ENCODE measurements around the gene OR2AG2. TPM values are rescaled to one million over a fixed set of nuclear protein-coding genes. Genes with fewer than 3 reads are reported as not detected.

Gene OR2AG2
- total and polyA plus RNA-seq, 7 donors = 0.06 to 0.41 (median 0.28) TPM; not detected in 4

GRCh38 chr11:6719576-6719975, 52.2 kb downstream of the OR2AG2 start:
- TF ChIP-seq CTCF (IDR thresholded peaks at IDR 0.05) (no peak), EP300 (IDR thresholded peaks at IDR 0.05) (no peak), POLR2AphosphoS5 (IDR thresholded peaks at IDR 0.05) (no peak)
- no peak overlapping the region for H3K4me3 ChIP-seq
- DNase-seq = no peak

GRCh38 chr11:6717426-6717825, 54.4 kb downstream of the OR2AG2 start:
- WGBS, 2 donors = 91 to 92% methylated on average over 3 of the region's 3 CpGs
- intact Hi-C loops (cut with DNase I) = no loop called here

More at GRCh38 chr11:6719576-6719975, 52.2 kb downstream of the OR2AG2 start:
- H3K36me3 ChIP-seq = no peaks in the 10 kb centered on the region
- H3K27me3 ChIP-seq = no peaks in the 10 kb centered on the region
- 60 to 74% methylated on average over 1 of the region's 1 CpG for WGBS, 2 donors
- no peaks in the 10 kb centered on the region for H3K4me1 ChIP-seq
- intact Hi-C loops (cut with DNase I) = no loop called here
- H3K9me3 ChIP-seq = no peaks in the 10 kb centered on the region
- no peak overlapping the region for H3K27ac ChIP-seq

More at GRCh38 chr11:6717426-6717825, 54.4 kb downstream of the OR2AG2 start:
- Histone ChIP-seq H3K4me1 (no peaks in the 10 kb centered on the region), H3K27ac (no peak overlapping the region), H3K9me3 (no peaks in the 10 kb centered on the region), H3K36me3 (no peaks in the 10 kb centered on the region), H3K27me3 (no peaks in the 10 kb centered on the region), H3K4me3 (no peak overlapping the region)
- TF ChIP-seq POLR2AphosphoS5 (IDR thresholded peaks at IDR 0.05) (no peak), CTCF (IDR thresholded peaks at IDR 0.05) (no peak), EP300 (IDR thresholded peaks at IDR 0.05) (no peak), POLR2A (IDR thresholded peaks at IDR 0.05) (no peak)
- no peak for DNase-seq

Other genes starting within 250 kb of the OR2AG2 start
- gene RRP8, start 168.4 kb downstream of the OR2AG2 start, total RNA-seq = 10 to 100 TPM; 20.7 to 23.2 (median 21.7) TPM
- 10 to 100 TPM; 10.2 to 15.8 (median 12.3) TPM for gene RRP8, start 168.4 kb downstream of the OR2AG2 start, polyA plus RNA-seq
- gene ILK, start 168.2 kb downstream of the OR2AG2 start, total RNA-seq = 100 to 1,000 TPM; 450 to 607 (median 548) TPM
- gene ILK, start 168.2 kb downstream of the OR2AG2 start, polyA plus RNA-seq = 100 to 1,000 TPM in 2 of 3 donors, 10 to 100 TPM in 1; 93.7 to 117 (median 100) TPM
- 10 to 100 TPM; 33.2 to 60.0 (median 49.0) TPM for gene TAF10, start 159.8 kb downstream of the OR2AG2 start, total RNA-seq
- gene TAF10, start 159.8 kb downstream of the OR2AG2 start, polyA plus RNA-seq = 100 to 1,000 TPM in 2 of 3 donors, 10 to 100 TPM in 1; 67.6 to 148 (median 129) TPM
- gene TPP1, start 152.6 kb downstream of the OR2AG2 start, total RNA-seq = 10 to 100 TPM; 39.8 to 58.8 (median 45.9) TPM
- gene TPP1, start 152.6 kb downstream of the OR2AG2 start, polyA plus RNA-seq = 10 to 100 TPM; 13.2 to 60.3 (median 55.5) TPM
- gene DCHS1, start 116.2 kb downstream of the OR2AG2 start, total RNA-seq = 10 to 100 TPM; 21.7 to 57.1 (median 32.2) TPM
- gene DCHS1, start 116.2 kb downstream of the OR2AG2 start, polyA plus RNA-seq = 1 to 10 TPM in 1 of 3 donors, under 1 TPM in 2; under 0.01 to 6.3 (median 0.46) TPM
- 10 to 100 TPM; 18.3 to 97.5 (median 20.1) TPM for gene MRPL17, start 88.6 kb downstream of the OR2AG2 start, total RNA-seq
- gene MRPL17, start 88.6 kb downstream of the OR2AG2 start, polyA plus RNA-seq = 10 to 100 TPM; 23.4 to 51.1 (median 28.9) TPM
- gene OR2AG1, start 11.0 kb upstream of the OR2AG2 start, total RNA-seq = not detected
- gene OR2AG1, start 11.0 kb upstream of the OR2AG2 start, polyA plus RNA-seq = not detected
- gene OR6A2, start 27.7 kb upstream of the OR2AG2 start, total RNA-seq = under 1 TPM in 2 of 4 donors, not detected in 2; 0.14 to 0.28 TPM
- gene OR6A2, start 27.7 kb upstream of the OR2AG2 start, polyA plus RNA-seq = under 1 TPM in 1 of 3 donors, not detected in 2; 0.06 TPM
- gene OR10A5, start 73.7 kb upstream of the OR2AG2 start, total RNA-seq = not detected
- not detected for gene OR10A5, start 73.7 kb upstream of the OR2AG2 start, polyA plus RNA-seq
- gene OR10A2, start 91.1 kb upstream of the OR2AG2 start, total RNA-seq = not detected
- gene OR10A2, start 91.1 kb upstream of the OR2AG2 start, polyA plus RNA-seq = not detected
- not detected for gene OR10A4, start 104.6 kb upstream of the OR2AG2 start, total RNA-seq
- not detected for gene OR10A4, start 104.6 kb upstream of the OR2AG2 start, polyA plus RNA-seq
- not detected for gene OR2D2, start 120.5 kb upstream of the OR2AG2 start, total RNA-seq
- gene OR2D2, start 120.5 kb upstream of the OR2AG2 start, polyA plus RNA-seq = not detected
- gene OR2D3, start 149.0 kb upstream of the OR2AG2 start, total RNA-seq = not detected
- gene OR2D3, start 149.0 kb upstream of the OR2AG2 start, polyA plus RNA-seq = not detected
- 1 to 10 TPM in 2 of 4 donors, under 1 TPM in 2; 0.41 to 3.0 (median 0.78) TPM for gene ZNF215, start 154.4 kb upstream of the OR2AG2 start, total RNA-seq
- gene ZNF215, start 154.4 kb upstream of the OR2AG2 start, polyA plus RNA-seq = 1 to 10 TPM in 2 of 3 donors, under 1 TPM in 1; 0.46 to 1.7 (median 1.2) TPM
- 1 to 10 TPM; 1.9 to 3.1 (median 2.5) TPM for gene ZNF214, start 248.4 kb upstream of the OR2AG2 start, total RNA-seq
- gene ZNF214, start 248.4 kb upstream of the OR2AG2 start, polyA plus RNA-seq = 1 to 10 TPM in 1 of 3 donors, under 1 TPM in 2; 0.46 to 1.2 (median 0.77) TPM
- gene NLRP14, start 248.5 kb upstream of the OR2AG2 start, total RNA-seq = under 1 TPM in 1 of 4 donors, not detected in 3; 0.36 TPM
- under 1 TPM in 1 of 3 donors, not detected in 2; 0.01 TPM for gene NLRP14, start 248.5 kb upstream of the OR2AG2 start, polyA plus RNA-seq

Measured in sigmoid colon (tissue), 7 donors.